ENCODE measurements around the gene GPR146. TPM values are rescaled to one million over a fixed set of nuclear protein-coding genes. Genes with fewer than 3 reads are reported as not detected.

GPR146 gene
- total RNA-seq, 2 experiments from 2014 or later, result 2.1 to 4.1 TPM

GRCh38 chr7:1024876-1025742 lies 19.2 kb upstream of the GPR146 start:
- H3K27ac Mint-ChIP-seq, result no peak overlapping the region
- H3K27me3 Mint-ChIP-seq, result no peaks in the 10 kb centered on the region
- DNase-seq (no peak), ATAC-seq (ENCODE audit: low read depth) (no peak)
- POLR2A ChIA-PET, result no interaction called here
- H3K4me1 Mint-ChIP-seq, result peaks cover 11% of the 10 kb centered on the region
- no peaks in the 10 kb centered on the region for H3K9me3 Mint-ChIP-seq
- H3K4me3 Mint-ChIP-seq, result no peak overlapping the region
- H3K36me3 Mint-ChIP-seq, result peaks cover 19% of the 10 kb centered on the region

- Mint-ChIP-seq H3K9me3 (no peaks in the 10 kb centered on the region), H3K4me3 (no peak overlapping the region), H3K27me3 (no peaks in the 10 kb centered on the region), H3K4me1 (peaks cover 12% of the 10 kb centered on the region), H3K36me3 (peaks cover 19% of the 10 kb centered on the region), H3K27ac (peak overlapping the region; percentile 54)
- ATAC-seq (ENCODE audit: low read depth), result no peak
- DNase-seq, result no peak
- POLR2A ChIA-PET, result no interaction called here
These were observed 18.4 kb upstream of the GPR146 start for GRCh38 chr7:1025743-1026581.

GRCh38 chr7:1026721-1027161 lies 17.6 kb upstream of the GPR146 start:
- peaks cover 14% of the 10 kb centered on the region for H3K4me1 Mint-ChIP-seq

GRCh38 chr7:1027242-1028043 lies 16.9 kb upstream of the GPR146 start:
- DNase-seq, result peak; percentile 49
- POLR2A ChIA-PET, result interaction anchor here (0.5 to 0.7 kb wide), 3 partner anchors 17 to 52 kb away, joined by 3 read pairs; partner anchors contain the start of genes COX19 and GPR146
- Mint-ChIP-seq H3K4me3 (peak overlapping the region; percentile 84), H3K27ac (peak overlapping the region; percentile 81), H3K27me3 (no peaks in the 10 kb centered on the region), H3K9me3 (no peaks in the 10 kb centered on the region), H3K36me3 (peaks cover 11% of the 10 kb centered on the region), H3K4me1 (peaks cover 13% of the 10 kb centered on the region)
- ATAC-seq (ENCODE audit: low read depth), result peak; percentile 1

More at GRCh38 chr7:1026721-1027161, 17.6 kb upstream of the GPR146 start:
- DNase-seq, result no peak
- ATAC-seq (ENCODE audit: low read depth), result no peak
- Mint-ChIP-seq H3K27me3 (no peaks in the 10 kb centered on the region), H3K4me3 (peak overlapping the region; percentile 56), H3K9me3 (no peaks in the 10 kb centered on the region), H3K27ac (peak overlapping the region; percentile 45), H3K36me3 (peaks cover 13% of the 10 kb centered on the region)
- POLR2A ChIA-PET, result no interaction called here

- H3K36me3 Mint-ChIP-seq, result peaks cover 6% of the 10 kb centered on the region
These were observed 16.1 kb upstream of the GPR146 start for GRCh38 chr7:1028044-1028770.

GRCh38 chr7:1028775-1029636 lies 15.3 kb upstream of the GPR146 start:
- H3K36me3 Mint-ChIP-seq, result peaks cover 1% of the 10 kb centered on the region
- peak overlapping the region; percentile 86 for H3K4me3 Mint-ChIP-seq
- peak overlapping the region; percentile 86 for H3K27ac Mint-ChIP-seq
- H3K4me1 Mint-ChIP-seq, result peaks cover 23% of the 10 kb centered on the region
- no peaks in the 10 kb centered on the region for H3K9me3 Mint-ChIP-seq
- no peaks in the 10 kb centered on the region for H3K27me3 Mint-ChIP-seq
- POLR2A ChIA-PET, result interaction anchor here (0.6 to 0.8 kb wide), 2 partner anchors 14 to 32 kb away, joined by 3 read pairs; no protein-coding TSS in a partner anchor
- peak; percentile 60 for DNase-seq
- peak; percentile 62 for ATAC-seq (ENCODE audit: low read depth)

More at GRCh38 chr7:1028044-1028770, 16.1 kb upstream of the GPR146 start:
- H3K27me3 Mint-ChIP-seq, result no peaks in the 10 kb centered on the region
- DNase-seq (peak; percentile 93), ATAC-seq (ENCODE audit: low read depth) (peak; percentile 89)
- peak overlapping the region; percentile 86 for H3K27ac Mint-ChIP-seq
- H3K9me3 Mint-ChIP-seq, result no peaks in the 10 kb centered on the region
- H3K4me1 Mint-ChIP-seq, result peaks cover 17% of the 10 kb centered on the region
- peak overlapping the region; percentile 86 for H3K4me3 Mint-ChIP-seq
- POLR2A ChIA-PET, result interaction anchor here (0.7 kb wide), 1 partner anchor 16 kb away, joined by 3 read pairs; the partner anchor contains the start of gene GPR146

- Mint-ChIP-seq H3K27ac (peak overlapping the region; percentile 64), H3K36me3 (peaks cover 1% of the 10 kb centered on the region), H3K4me3 (no peak overlapping the region), H3K27me3 (no peaks in the 10 kb centered on the region), H3K4me1 (peaks cover 25% of the 10 kb centered on the region), H3K9me3 (no peaks in the 10 kb centered on the region)
- POLR2A ChIA-PET, result interaction anchor here (0.6 to 0.8 kb wide), 2 partner anchors 13 to 33 kb away, joined by 3 read pairs; no protein-coding TSS in a partner anchor
- ATAC-seq (ENCODE audit: low read depth) (no peak), DNase-seq (no peak)
These were observed 14.5 kb upstream of the GPR146 start for GRCh38 chr7:1029637-1030443.

GRCh38 chr7:1030444-1031070 lies 13.8 kb upstream of the GPR146 start:
- peak overlapping the region; percentile 64 for H3K27ac Mint-ChIP-seq
- POLR2A ChIA-PET, result no interaction called here
- H3K4me3 Mint-ChIP-seq, result no peak overlapping the region
- H3K9me3 Mint-ChIP-seq, result no peaks in the 10 kb centered on the region
- ATAC-seq (ENCODE audit: low read depth), result no peak
- no peak for DNase-seq
- H3K4me1 Mint-ChIP-seq, result peaks cover 25% of the 10 kb centered on the region
- peaks cover 1% of the 10 kb centered on the region for H3K36me3 Mint-ChIP-seq
- no peaks in the 10 kb centered on the region for H3K27me3 Mint-ChIP-seq

GRCh38 chr7:1031716-1032455 lies 12.5 kb upstream of the GPR146 start:
- DNase-seq (no peak), ATAC-seq (ENCODE audit: low read depth) (no peak)
- Mint-ChIP-seq H3K27ac (no peak overlapping the region), H3K4me1 (peaks cover 24% of the 10 kb centered on the region), H3K27me3 (no peaks in the 10 kb centered on the region), H3K4me3 (no peak overlapping the region), H3K36me3 (peaks cover 1% of the 10 kb centered on the region), H3K9me3 (no peaks in the 10 kb centered on the region)
- POLR2A ChIA-PET, result no interaction called here

- ATAC-seq (ENCODE audit: low read depth), result no peak
- H3K36me3 Mint-ChIP-seq, result peaks cover 1% of the 10 kb centered on the region
- POLR2A ChIA-PET, result no interaction called here
- no peak overlapping the region for H3K4me3 Mint-ChIP-seq
- H3K4me1 Mint-ChIP-seq, result peaks cover 20% of the 10 kb centered on the region
- H3K27me3 Mint-ChIP-seq, result no peaks in the 10 kb centered on the region
- H3K27ac Mint-ChIP-seq, result no peak overlapping the region
- H3K9me3 Mint-ChIP-seq, result no peaks in the 10 kb centered on the region
- DNase-seq, result no peak
These were observed 11.7 kb upstream of the GPR146 start for GRCh38 chr7:1032536-1033181.
